ENCODE results near the gene LYSET.

Gene LYSET

DNA sequence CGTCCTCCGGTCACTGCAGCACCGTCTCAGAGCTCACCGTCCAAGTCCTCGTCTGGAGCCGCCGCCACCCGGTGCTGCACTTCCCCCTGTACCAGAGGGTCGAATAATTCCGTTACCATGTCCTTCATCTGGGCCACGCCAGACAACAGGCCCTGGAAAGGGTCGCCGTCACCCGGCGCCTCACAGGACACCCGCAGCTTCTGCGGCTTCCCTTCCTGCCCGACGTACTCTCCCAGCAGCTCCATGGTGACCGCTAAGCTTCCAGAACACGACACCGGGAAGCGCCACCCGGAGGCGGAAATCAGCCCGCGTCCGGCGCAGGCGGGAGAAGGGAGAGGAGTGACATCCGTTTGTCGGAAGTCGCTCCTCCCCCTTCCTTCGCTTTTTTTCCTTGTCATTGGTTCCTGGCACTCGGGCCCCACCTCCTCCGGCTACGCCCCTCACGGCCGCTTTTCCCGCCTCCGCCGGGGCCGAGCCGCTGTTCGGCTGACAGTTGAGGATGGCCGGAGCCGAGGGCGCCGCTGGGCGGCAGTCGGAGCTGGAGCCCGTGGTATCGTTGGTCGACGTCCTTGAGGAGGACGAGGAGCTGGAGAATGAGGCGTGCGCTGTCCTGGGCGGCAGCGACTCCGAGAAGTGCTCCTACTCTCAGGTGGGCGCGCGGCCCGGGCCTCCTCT lies 21.8 kb downstream of the LYSET start, which contains the start of the genes GON7 and UBR7:
GON7 (minus strand) TSS at position 273 of the 675 bp plus-strand sequence; CDS start at position 245, 28 bp downstream.
UBR7 (plus strand) TSS at position 464 of the 675 bp plus-strand sequence; CDS start at position 500, 36 bp downstream.
- Histone ChIP-seq H3K9ac (ENCODE audit: low read depth, low read length) (peak within 1 kb of the TSS; percentile 85), H3K4me3 (ENCODE audit: low read depth, low read length) (peak within 1 kb of the TSS; percentile 93), H3K4me1 (ENCODE audit: control insufficient read depth, insufficient read depth, low read length) (peaks cover 4% of the 10 kb centered on the region), H3K36me3 (ENCODE audit: control insufficient read depth, insufficient read depth, low read length) (no peaks in the 10 kb centered on the region), H3K27me3 (ENCODE audit: control insufficient read depth, insufficient read depth, low read length) (no peaks in the 10 kb centered on the region), H3K9me3 (ENCODE audit: control insufficient read depth, insufficient read depth, low read length) (no peaks in the 10 kb centered on the region)

- H3K4me3 ChIP-seq (ENCODE audit: low read depth, low read length): peak overlapping the region; percentile 93
- no peaks in the 10 kb centered on the region for H3K27me3 ChIP-seq (ENCODE audit: control insufficient read depth, insufficient read depth, low read length)
- H3K9ac ChIP-seq (ENCODE audit: low read depth, low read length): peak overlapping the region; percentile 65
- no peaks in the 10 kb centered on the region for H3K9me3 ChIP-seq (ENCODE audit: control insufficient read depth, insufficient read depth, low read length)
- peaks cover 4% of the 10 kb centered on the region for H3K4me1 ChIP-seq (ENCODE audit: control insufficient read depth, insufficient read depth, low read length)
- no peaks in the 10 kb centered on the region for H3K36me3 ChIP-seq (ENCODE audit: control insufficient read depth, insufficient read depth, low read length)
Measured at GRCh38 chr14:93207468-93208308, 22.6 kb downstream of the LYSET start.

DNA sequence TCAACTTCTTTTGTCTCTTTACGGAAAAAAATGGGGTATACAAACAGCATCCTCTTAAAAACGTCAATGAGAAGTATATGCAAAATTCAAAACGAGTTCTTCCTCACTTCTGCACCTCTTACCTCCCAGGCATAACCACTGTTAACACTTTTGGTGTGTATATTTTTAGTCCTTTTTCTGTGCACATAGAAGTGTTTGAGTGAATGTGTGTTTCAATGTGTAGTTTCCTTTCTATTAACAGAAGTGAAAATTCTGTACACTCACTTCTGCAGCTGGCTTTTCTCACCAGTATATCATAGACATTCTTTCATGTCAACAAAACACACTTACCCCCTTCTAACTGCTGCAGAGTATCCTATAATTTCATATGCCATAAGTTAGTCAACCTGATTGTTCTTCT lies 27.3 kb downstream of the LYSET start:
- H3K36me3 ChIP-seq (ENCODE audit: control insufficient read depth, insufficient read depth, low read length): peaks cover 7% of the 10 kb centered on the region
- no peak overlapping the region for H3K9ac ChIP-seq (ENCODE audit: low read depth, low read length)
- no peaks in the 10 kb centered on the region for H3K27me3 ChIP-seq (ENCODE audit: control insufficient read depth, insufficient read depth, low read length)
- H3K4me3 ChIP-seq (ENCODE audit: low read depth, low read length): no peak overlapping the region
- H3K9me3 ChIP-seq (ENCODE audit: control insufficient read depth, insufficient read depth, low read length): no peaks in the 10 kb centered on the region
- peaks cover 4% of the 10 kb centered on the region for H3K4me1 ChIP-seq (ENCODE audit: control insufficient read depth, insufficient read depth, low read length)

- Histone ChIP-seq H3K9me3 (ENCODE audit: control insufficient read depth, insufficient read depth, low read length) (no peaks in the 10 kb centered on the region), H3K4me1 (ENCODE audit: control insufficient read depth, insufficient read depth, low read length) (no peaks in the 10 kb centered on the region), H3K4me3 (ENCODE audit: low read depth, low read length) (no peak overlapping the region), H3K36me3 (ENCODE audit: control insufficient read depth, insufficient read depth, low read length) (peaks cover 7% of the 10 kb centered on the region), H3K9ac (ENCODE audit: low read depth, low read length) (no peak overlapping the region), H3K27me3 (ENCODE audit: control insufficient read depth, insufficient read depth, low read length) (no peaks in the 10 kb centered on the region)
Measured at GRCh38 chr14:93214598-93214997, 29.5 kb downstream of the LYSET start.

DNA sequence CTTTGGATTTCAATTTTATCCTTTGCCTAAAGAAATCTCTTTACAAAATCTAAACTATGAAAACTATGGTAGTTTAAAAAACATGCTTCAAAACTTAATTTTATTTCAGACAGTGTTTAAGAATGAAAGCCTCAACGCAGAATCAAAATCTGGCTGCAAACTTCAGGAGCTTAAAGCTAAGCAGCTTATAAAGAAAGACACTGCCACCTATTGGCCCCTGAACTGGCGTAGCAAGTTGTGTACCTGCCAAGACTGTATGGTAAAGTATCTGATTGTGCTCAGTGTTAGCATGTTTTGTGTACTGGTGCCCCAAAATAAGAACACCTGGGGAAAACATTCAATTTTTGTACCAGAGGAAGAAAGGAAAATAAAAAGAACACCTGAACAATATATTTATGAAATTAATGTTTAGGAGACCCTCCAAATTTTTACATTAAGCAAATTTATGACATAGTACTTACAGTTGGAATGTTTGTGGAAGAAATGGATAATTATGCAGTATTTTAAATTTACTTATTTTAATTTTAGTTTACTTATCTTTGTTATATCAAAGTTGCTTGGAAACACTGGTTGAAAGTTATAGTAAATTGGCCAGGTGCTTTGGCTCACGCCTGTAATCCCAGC lies 34.1 kb downstream of the LYSET start:
- H3K9me3 ChIP-seq (ENCODE audit: control insufficient read depth, insufficient read depth, low read length): no peaks in the 10 kb centered on the region
- no peaks in the 10 kb centered on the region for H3K4me1 ChIP-seq (ENCODE audit: control insufficient read depth, insufficient read depth, low read length)
- no peak overlapping the region for H3K9ac ChIP-seq (ENCODE audit: low read depth, low read length)
- no peaks in the 10 kb centered on the region for H3K27me3 ChIP-seq (ENCODE audit: control insufficient read depth, insufficient read depth, low read length)
- peaks cover 10% of the 10 kb centered on the region for H3K36me3 ChIP-seq (ENCODE audit: control insufficient read depth, insufficient read depth, low read length)
- no peak overlapping the region for H3K4me3 ChIP-seq (ENCODE audit: low read depth, low read length)

- Histone ChIP-seq H3K36me3 (ENCODE audit: control insufficient read depth, insufficient read depth, low read length) (peaks cover 10% of the 10 kb centered on the region), H3K9ac (ENCODE audit: low read depth, low read length) (no peak overlapping the region), H3K4me1 (ENCODE audit: control insufficient read depth, insufficient read depth, low read length) (no peaks in the 10 kb centered on the region), H3K9me3 (ENCODE audit: control insufficient read depth, insufficient read depth, low read length) (no peaks in the 10 kb centered on the region), H3K27me3 (ENCODE audit: control insufficient read depth, insufficient read depth, low read length) (no peaks in the 10 kb centered on the region), H3K4me3 (ENCODE audit: low read depth, low read length) (no peak overlapping the region)
Measured at GRCh38 chr14:93220509-93220908, 35.4 kb downstream of the LYSET start.

DNA sequence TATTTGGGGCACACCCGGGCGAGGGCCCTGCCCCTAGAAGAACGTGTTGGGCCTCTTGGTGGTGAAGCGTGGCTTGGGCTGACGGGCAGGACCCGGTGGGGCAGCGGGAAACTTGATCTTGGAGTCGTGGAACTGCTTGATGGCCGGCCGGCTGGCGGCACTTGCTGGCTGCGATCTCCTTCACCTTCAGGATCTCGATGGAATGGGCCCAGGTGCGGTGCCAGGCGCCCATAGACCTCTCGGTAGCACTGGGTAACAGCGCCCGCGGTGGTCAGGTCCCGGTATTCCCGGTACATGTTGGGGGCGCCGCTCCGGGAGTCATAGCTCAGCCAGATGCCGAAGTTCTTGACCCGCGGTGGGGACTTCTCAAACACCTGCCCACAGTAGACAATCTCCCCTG lies 38.4 kb downstream of the LYSET start:
- Histone ChIP-seq H3K27me3 (ENCODE audit: control insufficient read depth, insufficient read depth, low read length) (no peaks in the 10 kb centered on the region), H3K36me3 (ENCODE audit: control insufficient read depth, insufficient read depth, low read length) (peaks cover 3% of the 10 kb centered on the region), H3K4me3 (ENCODE audit: low read depth, low read length) (no peak overlapping the region), H3K4me1 (ENCODE audit: control insufficient read depth, insufficient read depth, low read length) (no peaks in the 10 kb centered on the region), H3K9ac (ENCODE audit: low read depth, low read length) (no peak overlapping the region), H3K9me3 (ENCODE audit: control insufficient read depth, insufficient read depth, low read length) (no peaks in the 10 kb centered on the region)

GRCh38 chr14:93228550-93228949 lies 43.4 kb downstream of the LYSET start:
- no peaks in the 10 kb centered on the region for H3K9me3 ChIP-seq (ENCODE audit: control insufficient read depth, insufficient read depth, low read length)
- H3K4me3 ChIP-seq (ENCODE audit: low read depth, low read length): no peak overlapping the region
- no peaks in the 10 kb centered on the region for H3K36me3 ChIP-seq (ENCODE audit: control insufficient read depth, insufficient read depth, low read length)
- H3K9ac ChIP-seq (ENCODE audit: low read depth, low read length): no peak overlapping the region
- H3K4me1 ChIP-seq (ENCODE audit: control insufficient read depth, insufficient read depth, low read length): no peaks in the 10 kb centered on the region
- H3K27me3 ChIP-seq (ENCODE audit: control insufficient read depth, insufficient read depth, low read length): no peaks in the 10 kb centered on the region

- no peak overlapping the region for H3K4me3 ChIP-seq (ENCODE audit: low read depth, low read length)
- no peaks in the 10 kb centered on the region for H3K9me3 ChIP-seq (ENCODE audit: control insufficient read depth, insufficient read depth, low read length)
- H3K4me1 ChIP-seq (ENCODE audit: control insufficient read depth, insufficient read depth, low read length): no peaks in the 10 kb centered on the region
Measured at GRCh38 chr14:93230539-93230938, 45.4 kb downstream of the LYSET start.

GRCh38 chr14:93231129-93231979 lies 46.2 kb downstream of the LYSET start:
- Histone ChIP-seq H3K4me3 (ENCODE audit: low read depth, low read length) (no peak overlapping the region), H3K27me3 (ENCODE audit: control insufficient read depth, insufficient read depth, low read length) (no peaks in the 10 kb centered on the region)

More at GRCh38 chr14:93230539-93230938, 45.4 kb downstream of the LYSET start:
- no peaks in the 10 kb centered on the region for H3K27me3 ChIP-seq (ENCODE audit: control insufficient read depth, insufficient read depth, low read length)
- H3K9ac ChIP-seq (ENCODE audit: low read depth, low read length): no peak overlapping the region
- H3K36me3 ChIP-seq (ENCODE audit: control insufficient read depth, insufficient read depth, low read length): no peaks in the 10 kb centered on the region

DNA sequence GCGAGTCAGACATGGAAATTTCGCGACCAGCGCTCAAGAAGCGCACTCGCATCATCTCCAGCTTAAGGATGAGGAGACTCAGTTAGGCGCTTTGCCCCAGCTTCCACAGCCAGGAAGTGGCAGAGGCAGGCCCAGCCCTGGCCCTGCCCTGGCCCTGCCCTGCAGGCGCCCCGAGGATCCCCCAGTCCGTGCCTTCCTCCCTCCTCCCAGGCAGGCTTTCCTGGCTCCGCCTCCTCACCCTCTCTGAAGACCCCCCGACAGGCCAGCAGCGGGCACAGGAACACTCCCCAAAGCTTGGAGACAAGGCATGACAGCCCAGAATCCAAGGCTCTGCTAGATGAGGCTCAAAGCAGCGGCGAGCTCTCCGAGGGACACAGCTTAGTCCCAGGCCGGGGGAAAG lies 47.0 kb downstream of the LYSET start:
- Histone ChIP-seq H3K9me3 (ENCODE audit: control insufficient read depth, insufficient read depth, low read length) (no peaks in the 10 kb centered on the region), H3K4me3 (ENCODE audit: low read depth, low read length) (no peak overlapping the region), H3K9ac (ENCODE audit: low read depth, low read length) (no peak overlapping the region)

More at GRCh38 chr14:93231129-93231979, 46.2 kb downstream of the LYSET start:
- H3K36me3 ChIP-seq (ENCODE audit: control insufficient read depth, insufficient read depth, low read length): no peaks in the 10 kb centered on the region
- H3K9ac ChIP-seq (ENCODE audit: low read depth, low read length): no peak overlapping the region
- H3K9me3 ChIP-seq (ENCODE audit: control insufficient read depth, insufficient read depth, low read length): no peaks in the 10 kb centered on the region
- no peaks in the 10 kb centered on the region for H3K4me1 ChIP-seq (ENCODE audit: control insufficient read depth, insufficient read depth, low read length)

More for the DNA sequence above, 47.0 kb downstream of the LYSET start:
- Histone ChIP-seq H3K36me3 (ENCODE audit: control insufficient read depth, insufficient read depth, low read length) (no peaks in the 10 kb centered on the region), H3K4me1 (ENCODE audit: control insufficient read depth, insufficient read depth, low read length) (no peaks in the 10 kb centered on the region), H3K27me3 (ENCODE audit: control insufficient read depth, insufficient read depth, low read length) (no peaks in the 10 kb centered on the region)
